H1 (cell line): ENCODE measurements around the gene PRKAA2. TPM values are rescaled to one million over a fixed set of nuclear protein-coding genes. Genes with fewer than 3 reads are reported as not detected.

Source experiments
- CTCF ChIA-PET: fragments of 300-600 bp; sonication (Branson Sonifier 250); formaldehyde crosslinking; loops from one replicate; lab custom pipeline; 2021; ENCODE audit not compliant: partially characterized antibody; lab: Charles Lee
- POLR2A ChIA-PET: fragments of 300-600 bp; sonication (Branson Sonifier 250); formaldehyde crosslinking; loops from one replicate; lab custom pipeline; 2021; ENCODE audit warnings: inconsistent platforms; ENCODE audit not compliant: partially characterized antibody; lab: Charles Lee
- DNase-seq, 2 experiments: peaks; one replicate each; pipeline versions ENCODE4 v3.0.0 to v3.0.0-alpha.2; 2010 to 2022; ENCODE audit warnings: low spot score in 2 of 2, low read depth in 1 of 2, mixed read lengths in 1 of 2
- FAIRE-seq: peaks from 2 replicates; lab custom pipeline; 2011; peaks lifted over from hg19 to GRCh38; lab: Jason Lieb, UNC
- H2AFZ ChIP-seq: 2 replicates; pipeline ENCODE4 v1.8.1; 2012; ENCODE audit warnings: low read length, inconsistent platforms
- H2AK5ac ChIP-seq: 2 replicates; pipeline ENCODE4 v1.6.1; 2013; ENCODE audit warnings: low read depth, low read length
- H2BK120ac ChIP-seq: replicated peaks from 2 replicates; pipeline ENCODE3; 2013; ENCODE audit warnings: low read depth, low read length, inconsistent platforms
- H2BK12ac ChIP-seq: 2 replicates; pipeline ENCODE4 v1.6.1; 2013; ENCODE audit warnings: low read depth, low read length
- H2BK15ac ChIP-seq: 2 replicates; pipeline ENCODE4 v1.6.1; 2013; ENCODE audit warnings: low read length
- H2BK20ac ChIP-seq: 2 replicates; pipeline ENCODE4 v1.6.1; 2013; ENCODE audit warnings: low read length
- H2BK5ac ChIP-seq: 2 replicates; pipeline ENCODE4 v1.6.1; 2013; ENCODE audit warnings: low read depth, low read length
- H3K14ac ChIP-seq: 2 replicates; pipeline ENCODE4 v1.6.1; 2013; ENCODE audit warnings: inconsistent platforms; ENCODE audit not compliant: insufficient read length
- H3K18ac ChIP-seq: 2 replicates; pipeline ENCODE4 v1.6.1; 2013; ENCODE audit warnings: low read length; ENCODE audit errors: extremely low read depth
- H3K23ac ChIP-seq: 2 replicates; pipeline ENCODE4 v1.6.1; 2013; ENCODE audit warnings: inconsistent platforms; ENCODE audit not compliant: insufficient read length
- H3K23me2 ChIP-seq: 2 replicates; pipeline ENCODE4 v1.6.1; 2013; ENCODE audit warnings: low read depth, low read length
- H3K27ac ChIP-seq: 2 replicates; pipeline ENCODE4 v1.6.1; 2011; ENCODE audit warnings: low read depth, low read length, inconsistent platforms
- H3K27me3 ChIP-seq, 4 experiments: replicated peaks in 1 of 4; 1 replicate in 1 of 4; 2 replicates in 3 of 4; pipeline versions ENCODE4 v1.6.1 to v1.8.1; 2011 to 2013; ENCODE audit warnings: low read length in 3 of 4, mild to moderate bottlenecking in 3 of 4, inconsistent platforms in 2 of 4, mixed read lengths in 2 of 4, moderate library complexity in 1 of 4; ENCODE audit not compliant: control insufficient read depth in 3 of 4, insufficient read depth in 3 of 4; ENCODE audit errors: extremely low read depth in 1 of 4
- H3K36me3 ChIP-seq, 4 experiments: 2 replicates each; pipeline versions ENCODE4 v1.6.1 to v1.8.1; 2011 to 2013; ENCODE audit warnings: mild to moderate bottlenecking in 4 of 4, low read length in 3 of 4, moderate library complexity in 2 of 4, control low read depth in 1 of 4, inconsistent platforms in 1 of 4; ENCODE audit not compliant: insufficient read depth in 4 of 4, control insufficient read depth in 2 of 4
- H3K4ac ChIP-seq: replicated peaks from 2 replicates; pipeline ENCODE3; 2013; ENCODE audit warnings: low read length, low read depth, mixed read lengths, inconsistent platforms; ENCODE audit not compliant: insufficient read length
- H3K4me1 ChIP-seq, 4 experiments: replicated peaks in 1 of 4; 1 replicate in 1 of 4; 2 replicates in 3 of 4; pipeline versions ENCODE4 v1.6.1 to v1.8.1; 2011 to 2013; ENCODE audit warnings: low read length in 3 of 4, inconsistent platforms in 2 of 4, mixed read lengths in 1 of 4; ENCODE audit not compliant: insufficient read depth in 4 of 4, control insufficient read depth in 3 of 4
- H3K4me2 ChIP-seq, 2 experiments: 2 replicates each; pipeline versions ENCODE4 v1.6.1 to v1.8.1; 2011 to 2013; ENCODE audit warnings: low read depth in 2 of 2, low read length in 2 of 2, control low read depth in 1 of 2, inconsistent platforms in 1 of 2, mild to moderate bottlenecking in 1 of 2; ENCODE audit not compliant: insufficient read depth in 1 of 2
- H3K4me3 ChIP-seq, 4 experiments: fragments of 200-600, 300-600 bp in 1 of 4; sonication (generic), shearing (Covaris generic), sonication (Bioruptor Twin) in 1 of 4; 2 replicates each; pipeline versions ENCODE4 v1.5.1 to v1.8.1; 2011 to 2016; ENCODE audit warnings: low read length in 4 of 4, low read depth in 3 of 4, control low read depth in 2 of 4, inconsistent platforms in 2 of 4, mild to moderate bottlenecking in 2 of 4, mixed read lengths in 1 of 4, moderate library complexity in 1 of 4; ENCODE audit not compliant: insufficient read depth in 2 of 4; ENCODE audit errors: extremely low read depth in 1 of 4
- H3K56ac ChIP-seq: replicated peaks from 2 replicates; pipeline ENCODE3; 2013; ENCODE audit warnings: low read depth, mild to moderate bottlenecking, mixed read lengths, low read length, inconsistent platforms; ENCODE audit not compliant: insufficient read length
- H3K79me1 ChIP-seq: 2 replicates; pipeline ENCODE4 v1.6.1; 2013; ENCODE audit warnings: low read depth, low read length, control low read depth
- H3K79me2 ChIP-seq, 2 experiments: 2 replicates each; pipeline versions ENCODE4 v1.6.1 to v1.8.1; 2012 to 2013; ENCODE audit warnings: low read length in 2 of 2, mild to moderate bottlenecking in 2 of 2, inconsistent platforms in 1 of 2; ENCODE audit not compliant: insufficient read depth in 2 of 2, control insufficient read depth in 1 of 2
- H3K9ac ChIP-seq, 4 experiments: replicated peaks in 1 of 4; 1 replicate in 1 of 4; 2 replicates in 3 of 4; pipeline versions ENCODE4 v1.6.1 to v1.8.1; 2011 to 2013; ENCODE audit warnings: low read depth in 3 of 4, low read length in 3 of 4, control low read depth in 2 of 4, mild to moderate bottlenecking in 2 of 4, moderate library complexity in 2 of 4, inconsistent platforms in 1 of 4; ENCODE audit errors: extremely low read depth in 1 of 4
- H3K9me3 ChIP-seq, 2 experiments: 2 replicates each; pipeline versions ENCODE4 v1.6.1 to v1.8.1; 2012 to 2013; ENCODE audit warnings: mild to moderate bottlenecking in 2 of 2, moderate library complexity in 2 of 2, control low read depth in 1 of 2, inconsistent platforms in 1 of 2, low read depth in 1 of 2, low read length in 1 of 2, mixed read lengths in 1 of 2; ENCODE audit not compliant: insufficient read depth in 2 of 2
- H4K20me1 ChIP-seq, 2 experiments: replicated peaks in 1 of 2; 2 replicates each; pipeline versions ENCODE3 to v1.8.1; 2011 to 2013; ENCODE audit warnings: inconsistent platforms in 2 of 2, low read length in 2 of 2, mild to moderate bottlenecking in 1 of 2; ENCODE audit not compliant: insufficient read depth in 2 of 2, control insufficient read depth in 1 of 2
- H4K5ac ChIP-seq: 2 replicates; pipeline ENCODE4 v1.6.1; 2013; ENCODE audit warnings: low read length, low read depth, mixed read lengths, inconsistent platforms; ENCODE audit not compliant: insufficient read length
- H4K8ac ChIP-seq: 2 replicates; pipeline ENCODE4 v1.8.0; 2013; ENCODE audit warnings: mild to moderate bottlenecking, moderate library complexity, low read length, inconsistent platforms; ENCODE audit not compliant: insufficient read depth; ENCODE audit errors: extremely low read depth
- H4K91ac ChIP-seq: replicated peaks from 2 replicates; pipeline ENCODE3; 2013; ENCODE audit warnings: low read length, mixed read lengths, inconsistent platforms; ENCODE audit not compliant: insufficient read length
- CBX5 ChIP-seq: fragments of 300-800, 300-1000 bp; sonication (generic); IDR thresholded peaks from 2 replicates; pipeline ENCODE4 v1.7.1; 2016; ENCODE audit warnings: antibody characterized with exemption, low read length, low read depth
- MAFK ChIP-seq: IDR thresholded peaks from 2 replicates; pipeline ENCODE4 v1.6.1; 2012; ENCODE audit warnings: low read depth, mild to moderate bottlenecking, improper control_type of control experiment, low read length
- SP1 ChIP-seq: IDR thresholded peaks from 2 replicates; pipeline ENCODE4 v1.6.1; 2011; ENCODE audit warnings: low read depth, low read length
- WGBS, 2 experiments: shearing (Covaris generic) in 1 of 2; methylation state at CpG; one replicate each; pipeline versions ENCODE4 v1.1.6 to v1.1.7; 2013 to 2015; ENCODE audit warnings: low lambda C conversion rate in 2 of 2, mixed read lengths in 2 of 2, inconsistent platforms in 1 of 2, low coverage in 1 of 2, missing lambda C conversion rate in 1 of 2; ENCODE audit not compliant: insufficient replicate concordance in 2 of 2, insufficient coverage in 1 of 2, insufficient read length in 1 of 2; ENCODE audit errors: extremely low coverage in 1 of 2, missing lambda C conversion rate in 1 of 2; 5-methylcytosine and 5-hydroxymethylcytosine counted together
- polyA plus RNA-seq, 7 experiments: library from polyadenylated mRNA; depleted of rRNA in 3 of 7; stranded (reverse) in 5 of 7; unstranded in 2 of 7; fragments of >200 nt in 5 of 7; fragments of 200-250 nt in 2 of 7; gene quantifications; 1 replicate in 5 of 7; 2 replicates in 1 of 7; 4 replicates in 1 of 7; pipeline versions ENCODE4 v1.2.1 to v1.2.3, GENCODE V29; 2011 to 2013; ENCODE audit warnings: missing spikeins in 2 of 7, mixed read lengths in 2 of 7
- total RNA-seq: library from RNA; stranded (reverse); fragmentation: NEBNext Ultra II Directional; extraction: Animal tissue kit (Norgen Biotek cat#: 25700); gene quantifications from 2 replicates; pipeline ENCODE4 v1.2.1, GENCODE V29; 2021

PRKAA2 gene
- total and polyA plus RNA-seq, 2 of the 8 experiments (the other 6 are each of a cell fraction or from before 2014, with no cell fraction given) = 2.6 to 6.4 TPM

DNA sequence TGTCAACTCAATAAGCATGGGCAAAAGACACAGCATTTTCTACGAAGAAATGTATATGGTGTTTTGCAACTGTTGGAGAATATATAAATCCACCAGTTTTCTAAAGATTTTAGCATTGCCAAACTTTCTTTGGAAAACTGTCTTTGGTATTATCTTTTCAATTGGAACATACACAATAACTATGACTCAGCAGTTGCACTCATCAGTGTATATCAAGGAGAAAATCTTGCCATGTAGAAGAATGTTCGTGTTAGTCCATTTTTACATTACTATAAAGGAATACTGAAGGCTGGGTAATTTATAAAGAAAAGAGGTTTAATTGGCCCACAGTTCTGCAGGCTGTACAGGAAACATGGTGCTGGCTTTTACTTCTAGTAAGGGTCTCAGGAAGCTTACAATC, 41.1 kb downstream of the PRKAA2 start:
- TF ChIP-seq MAFK = no peak
- no peak for TF ChIP-seq SP1
- no peak for TF ChIP-seq CBX5
- no peaks in the 10 kb centered on the region for H3K36me3 ChIP-seq
- H3K4ac ChIP-seq = no peak overlapping the region
- H4K20me1 ChIP-seq = no peaks in the 10 kb centered on the region
- no peaks in the 10 kb centered on the region for H3K27me3 ChIP-seq
- H2BK20ac ChIP-seq = no peak overlapping the region
- no peak overlapping the region for H3K27ac ChIP-seq
- WGBS, 2 experiments = 77% methylated on average over 2 of the region's 2 CpGs; no CpG with 5 or more reads in 1 of the 2 experiments
- H4K91ac ChIP-seq = no peak overlapping the region
- no peak overlapping the region for H3K9ac ChIP-seq
- no peak overlapping the region for H2BK5ac ChIP-seq
- H3K79me2 ChIP-seq = no peaks in the 10 kb centered on the region
- H4K5ac ChIP-seq = no peak overlapping the region
- no peak overlapping the region for H2BK120ac ChIP-seq
- no peak overlapping the region for H4K8ac ChIP-seq
- H3K4me2 ChIP-seq = no peak overlapping the region
- no peak overlapping the region for H3K14ac ChIP-seq
- H3K9me3 ChIP-seq = no peaks in the 10 kb centered on the region
- H2BK15ac ChIP-seq = no peak overlapping the region
- DNase-seq (no peak), FAIRE-seq (no peak)
- no peak overlapping the region for H3K23ac ChIP-seq
- peaks cover 0 to 4% (median 2%) of the 10 kb centered on the region in 4 experiments; a peak in 3 of 7 replicates for H3K4me1 ChIP-seq
- no peaks in the 10 kb centered on the region for H3K23me2 ChIP-seq
- H3K79me1 ChIP-seq = no peaks in the 10 kb centered on the region
- ChIA-PET POLR2A (no interaction called here), CTCF (interaction anchor here (0.9 kb wide), 1 partner anchor 23 kb away, joined by 3 read pairs; no protein-coding TSS in a partner anchor)
- H2AK5ac ChIP-seq = no peak overlapping the region
- no peak overlapping the region for H3K18ac ChIP-seq
- no peak overlapping the region for H3K4me3 ChIP-seq
- H3K56ac ChIP-seq = no peak overlapping the region
- H2AFZ ChIP-seq = no peak overlapping the region
- no peak overlapping the region for H2BK12ac ChIP-seq
